Stimulated activated CD4-positive, alpha-beta T cell treated with anti-CD3 and anti-CD28 coated beads, TNF-alpha, amount 100 ng/mL, for 4 hours (primary cell): ENCODE data around the gene COLEC12.

Experiments
- DNase-seq, 3 experiments: peaks; one replicate each; pipeline ENCODE4 v3.0.0-alpha.2; 2020; ENCODE audit warnings: low read depth in 3 of 3

COLEC12 gene

DNA sequence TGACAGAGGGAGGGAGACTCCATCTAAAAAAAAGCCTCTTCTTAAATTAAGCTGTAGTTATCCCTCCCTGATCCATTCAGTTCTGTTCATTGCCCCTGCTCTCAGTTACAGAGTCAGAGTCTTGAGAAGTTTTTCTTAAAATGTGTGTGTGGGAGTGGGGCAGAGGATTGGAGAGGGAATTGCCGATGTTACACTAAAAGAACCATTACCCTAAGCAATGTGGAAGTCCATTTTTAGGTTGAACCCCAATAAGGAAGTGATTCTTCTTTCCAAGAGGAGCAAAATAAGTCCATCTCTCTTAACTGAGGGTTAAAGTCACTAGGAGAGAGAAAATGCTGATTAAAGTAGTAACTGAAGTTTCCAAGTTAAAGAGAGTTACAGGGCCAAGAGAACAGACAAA, 211.5 kb downstream of the COLEC12 start:
- no peak for DNase-seq

DNA sequence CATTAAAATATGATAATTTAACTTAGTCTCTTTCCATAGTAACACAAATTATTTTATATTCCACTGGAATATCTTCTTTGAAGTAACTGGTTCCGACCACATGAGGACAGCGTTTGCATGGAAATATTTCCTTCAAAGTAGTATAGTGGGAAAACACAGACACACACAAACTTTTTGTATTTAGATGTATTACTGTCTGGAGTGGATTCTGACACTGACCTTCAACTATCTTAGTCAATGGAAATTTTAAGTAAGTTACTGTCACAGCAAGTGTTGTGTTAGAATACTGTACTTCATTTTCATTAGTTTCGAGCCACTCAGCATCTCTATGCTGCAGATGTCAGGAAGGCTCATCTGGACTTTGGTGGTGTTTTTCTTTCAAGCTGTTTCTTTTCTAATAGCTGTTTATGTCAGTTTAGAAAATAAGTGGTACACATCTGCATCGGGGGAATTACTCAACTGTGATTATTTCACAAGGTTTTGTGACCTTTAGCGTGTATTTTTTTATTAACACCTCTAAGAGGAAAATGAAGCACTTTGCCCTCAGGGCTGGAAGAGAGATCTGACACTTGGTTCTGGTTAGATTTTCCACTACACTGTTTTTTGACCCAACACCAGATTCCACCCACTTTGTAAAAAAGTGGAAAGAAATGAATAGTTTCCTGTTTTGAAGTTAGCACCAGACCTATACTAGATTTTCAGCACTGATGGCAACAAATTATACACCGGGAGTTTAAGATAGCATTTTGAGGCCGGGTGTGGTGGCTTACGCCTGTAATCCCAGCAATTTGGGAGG, 213.8 kb downstream of the COLEC12 start:
- no peak for DNase-seq

- no peak for DNase-seq
These were observed 214.7 kb downstream of the COLEC12 start for GRCh38 chr18:285817-286216.

GRCh38 chr18:275486-275885, 225.0 kb downstream of the COLEC12 start:
- no peak for DNase-seq

GRCh38 chr18:274313-274712, 226.2 kb downstream of the COLEC12 start:
- DNase-seq: no peak

DNA sequence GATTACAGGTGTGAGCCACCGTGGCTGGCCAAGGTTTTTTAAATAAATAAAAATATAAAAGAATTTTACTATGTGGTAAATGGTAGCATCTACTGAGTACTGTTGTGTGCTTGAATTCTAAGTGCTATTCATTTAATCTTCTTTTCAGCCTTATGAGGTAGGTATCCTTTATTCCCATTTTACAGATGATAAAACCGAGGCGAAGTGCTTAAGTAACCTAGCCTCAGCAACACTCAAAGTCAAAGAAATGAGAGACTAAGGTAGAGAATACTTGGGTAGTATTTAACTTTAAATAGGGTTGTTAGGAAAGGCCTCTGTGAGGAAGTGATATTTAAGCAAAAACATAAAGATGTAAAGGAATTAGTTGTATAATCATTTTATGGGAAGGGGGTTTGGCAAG, 227.0 kb downstream of the COLEC12 start:
- no peak for DNase-seq

DNA sequence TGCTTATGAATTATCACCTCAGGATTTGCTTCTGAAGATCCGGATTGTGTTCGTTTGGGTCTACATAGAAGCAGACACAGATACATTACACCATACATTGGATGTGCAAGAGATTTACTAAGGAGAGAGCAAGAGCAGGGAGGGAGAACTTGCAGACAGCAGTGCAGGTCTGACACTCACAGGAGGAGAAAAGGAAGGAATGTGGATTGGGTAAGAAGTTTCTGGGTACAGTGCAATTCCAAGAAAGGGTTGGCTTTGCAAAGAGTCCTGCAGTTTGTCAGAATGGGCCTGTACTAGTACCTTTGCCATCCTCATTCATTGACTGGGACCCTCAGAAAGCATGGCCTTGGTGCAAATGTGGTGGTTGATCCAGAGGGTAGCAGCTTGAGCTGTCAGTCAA, 227.9 kb downstream of the COLEC12 start:
- DNase-seq: no peak

DNA sequence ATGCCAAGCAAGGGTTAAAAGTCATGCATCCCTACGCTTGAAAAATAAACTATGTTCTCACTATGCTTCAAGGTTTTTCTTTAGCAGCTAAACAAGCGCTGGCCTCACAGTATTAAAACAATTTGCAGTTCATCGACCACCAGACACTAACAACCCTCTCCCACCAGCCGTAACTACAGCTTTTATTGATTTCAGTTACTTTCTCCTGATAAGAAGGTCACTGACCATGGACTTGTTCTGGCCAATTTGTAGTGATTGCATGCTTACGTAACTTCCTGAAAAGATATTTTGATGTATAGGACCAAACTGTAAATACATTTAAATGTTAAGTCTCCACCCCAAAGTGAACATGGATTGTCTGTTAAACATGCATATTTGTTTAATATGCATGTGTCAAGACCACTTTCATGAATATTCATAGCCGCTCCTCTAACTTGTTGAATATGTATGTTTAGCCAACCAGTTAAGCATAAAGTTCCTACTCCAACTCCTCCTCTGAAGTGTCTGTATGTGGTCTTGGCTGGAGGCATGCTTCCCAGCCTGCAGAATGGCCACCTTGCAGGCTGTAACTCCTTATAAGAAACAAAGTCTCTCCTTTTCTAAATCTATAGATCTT, 230.9 kb downstream of the COLEC12 start:
- DNase-seq: no peak

DNA sequence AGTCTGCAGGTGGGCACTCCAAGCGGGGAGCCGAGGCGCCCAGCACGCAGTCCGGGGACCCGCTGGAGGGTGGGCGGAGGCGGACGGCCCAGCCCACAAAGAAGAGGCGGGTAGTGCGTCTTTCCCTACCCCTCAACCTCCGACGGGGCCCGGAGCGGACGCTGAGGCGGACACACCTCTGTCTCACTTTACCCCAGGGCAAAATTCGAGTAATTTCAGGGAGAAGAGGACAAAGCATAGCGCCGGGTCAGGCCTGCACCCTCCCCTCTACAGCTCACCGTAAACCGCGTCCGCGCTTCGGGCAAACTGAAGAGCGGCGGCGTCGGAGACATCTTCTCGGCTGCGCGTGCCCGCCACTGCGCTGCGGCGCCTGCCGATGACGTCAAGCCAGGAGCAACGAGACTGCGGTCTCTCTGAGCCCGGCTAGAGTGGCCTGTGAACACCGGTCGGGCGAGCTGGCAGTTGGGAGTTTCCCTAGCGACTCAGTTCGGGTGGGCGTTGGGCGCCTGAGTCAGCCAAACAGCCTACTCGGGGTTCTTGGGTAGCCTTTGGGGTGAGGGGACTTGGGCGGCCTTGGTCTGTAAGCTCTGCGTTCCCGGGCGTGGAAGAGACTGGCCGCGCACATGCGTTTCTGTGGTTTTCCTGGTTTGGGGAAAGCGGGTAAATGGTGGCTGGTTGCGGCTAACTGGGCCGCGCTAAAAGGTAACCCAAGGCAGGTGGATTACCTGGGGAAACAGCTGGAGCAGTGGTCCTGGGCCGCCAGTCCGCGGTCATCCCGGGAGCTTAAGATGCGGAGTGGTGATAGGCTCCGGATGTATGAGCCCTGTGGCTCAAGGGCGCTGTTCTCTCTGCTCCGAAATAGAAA, 232.6 kb downstream of the COLEC12 start, which contains the start of gene THOC1:
Gene THOC1 (minus strand): TSS at position 360 of the 865 bp plus-strand sequence. CDS start 28 bp downstream, at position 332.
- DNase-seq: peak; percentile 88 to 96 (median 93)

GRCh38 chr18:267380-267687, 233.2 kb downstream of the COLEC12 start:
- no peak for DNase-seq
